ENCODE data around the gene MEA1. TPM values are rescaled to one million over a fixed set of nuclear protein-coding genes. Genes with fewer than 3 reads are reported as not detected.
"Not testable (repeated sequence)": the region's sequence is repeated elsewhere in the genome, so short reads cannot be mapped to it uniquely, and the experiment has no call there.

The MEA1 gene
- total RNA-seq, 2 experiments from 2014 or later: 105 to 109 TPM

DNA sequence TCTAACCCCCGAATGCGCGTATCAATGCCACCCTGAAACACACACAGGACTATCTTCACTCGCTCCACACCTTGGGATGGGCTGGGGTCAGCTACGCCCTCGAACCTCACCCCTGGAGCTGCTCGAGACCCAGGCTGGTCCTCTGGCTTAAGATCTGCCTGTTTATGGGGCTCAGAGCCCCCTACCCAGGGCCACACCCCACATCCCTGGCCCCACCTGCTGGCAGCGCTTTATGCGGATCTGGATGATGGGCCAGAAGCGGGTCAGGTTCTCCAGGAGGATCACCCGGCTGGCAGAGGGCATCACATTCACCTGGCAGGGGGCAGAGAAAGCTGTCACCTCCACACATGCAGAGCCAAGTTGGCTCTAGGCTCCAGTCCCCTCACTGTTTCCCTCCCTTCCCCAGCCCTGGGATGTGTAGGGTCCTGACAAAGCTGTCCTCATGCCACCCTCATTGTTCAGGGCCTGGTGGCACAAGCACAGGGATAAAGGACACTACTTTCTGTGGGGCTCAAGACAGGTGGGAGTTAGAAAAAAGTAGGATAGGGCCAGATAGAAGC lies 31.7 kb upstream of the MEA1 start:
- ChIA-PET POLR2A (interaction anchor here (0.9 kb wide), 1 partner anchor 10 kb away, joined by 3 read pairs; no protein-coding TSS in a partner anchor), CTCF (no interaction called here)

DNA sequence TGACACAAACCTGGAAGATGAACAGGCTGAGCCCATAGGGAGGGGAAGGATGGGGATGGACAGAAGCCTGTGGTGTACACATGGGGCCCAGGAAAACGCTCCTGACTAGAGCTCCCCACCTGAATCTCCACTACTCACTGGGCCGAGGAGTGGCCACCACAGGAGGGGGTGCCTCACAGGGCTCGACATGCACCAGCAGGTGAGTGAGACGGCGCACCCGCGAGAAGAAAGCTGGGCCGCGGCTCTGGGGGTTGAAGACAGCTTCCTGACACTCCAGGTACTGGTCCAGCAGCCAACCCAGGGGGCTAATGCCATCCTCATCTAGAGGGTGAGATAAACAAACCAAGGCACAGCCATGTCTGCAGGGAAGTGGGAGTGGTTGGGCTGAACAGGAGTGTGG lies 29.6 kb upstream of the MEA1 start:
- CTCF ChIA-PET: no interaction called here
- POLR2A ChIA-PET: no interaction called here

DNA sequence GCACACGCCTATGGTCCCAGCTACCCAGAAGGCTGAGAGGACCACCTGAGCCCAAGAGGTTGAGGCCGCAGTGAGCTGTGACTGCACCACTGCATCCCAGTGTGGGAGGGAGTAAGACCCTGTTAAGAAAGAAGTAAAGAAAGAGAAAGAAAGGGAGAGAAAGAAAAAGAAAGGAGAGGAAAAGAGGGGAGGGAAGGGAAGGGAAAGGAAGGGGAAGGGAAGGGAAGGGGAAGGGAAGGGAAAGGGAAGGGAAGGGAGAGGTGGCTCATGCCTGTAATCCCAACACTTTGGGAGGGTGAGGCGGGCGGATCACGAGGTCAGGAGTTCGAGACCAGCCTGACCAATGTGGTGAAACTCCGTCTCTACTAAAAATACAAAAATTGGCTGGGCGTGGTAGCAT lies 27.7 kb upstream of the MEA1 start:
- POLR2A ChIA-PET, CTCF ChIA-PET: not testable (repeated sequence)

DNA sequence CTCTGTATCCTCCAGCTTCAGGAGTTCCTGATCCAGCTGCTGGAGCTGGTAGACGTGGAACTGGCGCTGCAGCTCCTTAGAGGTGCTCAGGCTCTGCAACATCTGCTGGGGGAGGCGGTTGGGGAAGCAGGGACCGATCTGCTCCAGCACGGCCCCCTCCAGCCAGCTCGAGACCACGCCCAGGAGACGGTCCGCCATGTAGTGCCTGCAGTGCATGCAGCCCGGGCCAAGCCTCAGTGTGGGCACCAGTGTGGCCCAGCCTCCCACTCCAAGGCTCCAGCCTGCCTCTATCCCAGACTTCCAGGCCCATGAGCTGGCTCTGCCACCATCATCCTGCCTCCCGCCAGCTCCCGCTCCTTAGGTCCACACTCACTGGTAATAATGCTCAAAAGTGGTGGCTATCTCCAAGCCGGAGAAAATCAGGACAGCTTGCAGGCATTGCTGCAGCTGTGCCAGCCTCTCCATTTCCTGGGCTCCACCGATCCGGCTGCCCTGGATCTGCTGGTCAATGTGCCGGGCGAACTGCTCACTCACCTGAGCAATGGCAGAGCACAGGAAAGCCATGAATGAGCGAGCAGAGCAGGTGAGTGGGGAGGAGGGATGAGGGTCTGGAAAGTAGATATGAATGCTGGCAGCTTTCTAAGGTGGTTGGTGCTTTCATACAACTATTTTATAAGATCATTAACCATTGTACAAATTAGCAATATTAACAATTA lies 27.0 kb upstream of the MEA1 start:
- POLR2A ChIA-PET: interaction anchor here (0.5 kb wide), 1 partner anchor 40 kb away, joined by 4 read pairs; no protein-coding TSS in a partner anchor
- CTCF ChIA-PET: no interaction called here

DNA sequence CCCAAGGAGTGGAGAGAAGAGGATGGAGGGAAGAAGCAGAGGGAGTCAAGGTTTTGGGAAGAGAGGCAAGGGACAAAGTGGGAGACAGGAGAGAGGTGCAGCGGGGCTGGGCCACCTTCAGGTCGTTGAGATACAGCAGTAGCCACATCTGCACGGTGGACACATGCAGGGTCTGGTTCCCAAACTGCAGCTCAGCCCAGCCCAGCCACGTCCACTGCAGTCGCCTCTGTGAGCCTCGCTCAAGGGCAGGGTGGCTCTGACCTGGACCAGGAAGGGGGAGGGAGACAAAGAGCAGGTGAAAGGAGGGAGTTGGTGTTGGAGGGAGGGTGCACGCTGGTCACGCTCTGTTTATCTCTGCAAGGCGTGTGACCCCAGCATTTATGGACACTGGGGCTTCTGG lies 25.0 kb upstream of the MEA1 start:
- CTCF ChIA-PET: interaction anchor here (1.1 kb wide), 1 partner anchor 139 kb away, joined by 3 read pairs; no protein-coding TSS in a partner anchor
- POLR2A ChIA-PET: no interaction called here

DNA sequence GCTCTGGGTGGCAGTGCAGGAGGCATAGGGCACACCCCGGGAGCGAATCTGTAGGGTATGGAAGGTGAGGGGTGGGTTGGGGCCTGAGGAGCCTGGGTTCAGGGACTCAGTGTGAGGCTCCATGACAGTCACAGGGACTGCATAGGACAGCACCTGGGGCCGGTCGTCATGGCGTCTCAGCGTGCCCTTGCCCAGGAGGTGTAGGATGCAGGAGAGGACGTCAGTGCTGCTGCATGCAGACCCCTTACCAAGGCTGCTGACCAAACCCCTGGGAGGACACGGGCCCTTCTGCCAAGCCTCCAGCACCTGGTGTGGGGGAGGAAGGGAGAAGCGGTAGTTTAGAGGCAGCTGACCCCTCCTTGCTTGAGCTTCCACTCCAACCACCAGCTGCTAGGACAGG lies 24.0 kb upstream of the MEA1 start:
- POLR2A ChIA-PET: no interaction called here
- CTCF ChIA-PET: interaction anchor here (1.1 kb wide), 1 partner anchor 140 kb away, joined by 3 read pairs; no protein-coding TSS in a partner anchor

DNA sequence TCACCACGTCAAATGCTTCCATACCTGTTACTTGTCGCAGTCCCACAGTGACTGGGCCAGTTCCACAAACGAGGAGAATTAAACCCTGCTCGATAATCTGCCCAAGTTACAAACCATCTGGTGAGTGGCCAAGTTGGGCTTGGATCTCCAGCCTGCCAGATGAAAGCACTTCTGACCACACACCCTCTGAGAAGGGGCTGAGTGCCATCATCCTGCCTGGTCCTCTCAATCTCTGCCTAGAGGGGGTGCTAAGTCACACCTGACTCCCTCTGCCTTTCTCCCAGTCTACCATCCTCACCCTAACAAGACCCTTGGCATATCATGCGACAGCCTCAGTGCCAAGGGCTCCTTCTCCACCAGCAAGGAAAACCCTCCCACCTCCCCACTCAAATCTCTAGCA lies 23.5 kb upstream of the MEA1 start:
- POLR2A ChIA-PET: interaction anchor here (0.5 kb wide), 1 partner anchor 15 kb away, joined by 5 read pairs; no protein-coding TSS in a partner anchor
- CTCF ChIA-PET: interaction anchor here (1.3 kb wide), 1 partner anchor 16 kb away, joined by 3 read pairs; the partner anchor contains the start of gene RRP36

DNA sequence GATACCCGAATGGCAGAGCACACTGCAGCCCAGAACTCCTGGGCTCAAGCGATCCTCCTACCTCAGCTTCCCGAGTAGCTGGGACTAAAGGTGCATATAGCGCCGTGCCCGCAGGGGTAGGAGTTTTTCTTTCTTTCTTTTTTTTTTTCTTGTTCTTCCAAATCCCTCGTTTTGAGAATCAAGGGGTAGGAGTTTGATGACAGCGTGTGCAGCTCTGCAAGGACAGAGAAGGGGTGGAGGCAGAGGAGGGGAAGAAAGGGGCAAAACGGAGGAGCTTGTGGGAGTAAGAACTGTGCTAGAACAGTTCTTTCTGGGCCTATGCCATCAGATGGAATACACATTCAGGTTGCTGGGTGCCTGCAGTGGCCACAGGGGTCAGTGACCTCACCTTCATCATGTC lies 23.0 kb upstream of the MEA1 start:
- ChIA-PET POLR2A (no interaction called here), CTCF (interaction anchor here (1.3 kb wide), 1 partner anchor 15 kb away, joined by 3 read pairs; the partner anchor contains the start of gene RRP36)

DNA sequence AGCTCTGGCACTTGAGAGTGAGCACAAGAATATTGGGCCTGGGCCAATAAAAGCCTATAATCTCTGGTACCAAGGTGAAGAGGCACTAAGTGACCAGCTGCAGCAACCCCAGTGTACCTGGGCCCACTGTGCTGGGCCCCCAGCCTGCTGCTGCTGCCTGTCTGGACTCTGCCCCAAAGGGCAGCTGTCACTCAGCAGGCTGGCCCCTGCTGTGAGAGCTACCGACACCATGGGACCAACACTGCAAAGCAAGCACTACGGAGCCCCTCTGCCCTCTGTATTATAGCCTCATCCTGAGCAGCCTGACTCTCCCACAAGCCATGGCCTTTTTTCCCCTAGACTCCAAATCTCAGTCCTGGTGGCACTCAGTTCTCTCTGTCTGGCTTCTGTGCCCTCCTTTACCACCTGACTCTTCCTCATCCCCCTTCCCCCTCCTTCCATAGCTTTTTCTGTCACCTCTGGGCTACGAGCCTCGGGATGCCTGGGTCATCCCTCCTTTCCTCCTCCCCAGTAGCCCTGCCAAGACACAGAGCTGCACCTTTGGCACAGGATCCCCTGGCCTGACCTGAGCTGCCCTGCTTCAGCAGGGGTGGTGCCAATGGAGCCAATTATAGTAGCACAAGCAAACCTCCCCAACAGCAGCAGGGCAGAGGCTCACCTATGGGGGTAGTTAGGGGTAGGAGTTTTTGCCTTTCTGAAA lies 21.9 kb upstream of the MEA1 start:
- ChIA-PET CTCF (interaction anchor here (1.3 kb wide), 1 partner anchor 14 kb away, joined by 3 read pairs; the partner anchor contains the start of gene RRP36), POLR2A (interaction anchor here (1.2 kb wide), 1 partner anchor 10 kb away, joined by 3 read pairs; no protein-coding TSS in a partner anchor)

DNA sequence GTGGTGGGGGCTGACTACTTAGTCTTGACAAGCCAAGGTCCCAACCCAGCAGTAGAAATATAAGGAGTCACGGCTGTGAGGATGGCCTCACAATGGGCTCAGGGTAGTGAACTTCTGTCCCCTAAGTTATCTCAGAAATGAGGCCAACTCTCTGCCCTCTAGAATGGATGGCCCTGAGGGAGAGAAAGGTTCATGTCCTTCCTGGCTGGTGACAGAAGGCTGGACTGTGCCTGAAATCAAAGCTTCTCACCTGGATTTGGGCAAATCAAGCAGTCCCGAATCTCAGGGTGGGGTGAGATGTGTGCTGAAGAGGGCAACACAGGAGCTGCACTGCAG lies 20.4 kb upstream of the MEA1 start:
- CTCF ChIA-PET: interaction anchor here (0.7 to 1.0 kb wide), 2 partner anchors 18 to 24 kb away, joined by 3 to 4 read pairs; no protein-coding TSS in a partner anchor
- POLR2A ChIA-PET: no interaction called here

DNA sequence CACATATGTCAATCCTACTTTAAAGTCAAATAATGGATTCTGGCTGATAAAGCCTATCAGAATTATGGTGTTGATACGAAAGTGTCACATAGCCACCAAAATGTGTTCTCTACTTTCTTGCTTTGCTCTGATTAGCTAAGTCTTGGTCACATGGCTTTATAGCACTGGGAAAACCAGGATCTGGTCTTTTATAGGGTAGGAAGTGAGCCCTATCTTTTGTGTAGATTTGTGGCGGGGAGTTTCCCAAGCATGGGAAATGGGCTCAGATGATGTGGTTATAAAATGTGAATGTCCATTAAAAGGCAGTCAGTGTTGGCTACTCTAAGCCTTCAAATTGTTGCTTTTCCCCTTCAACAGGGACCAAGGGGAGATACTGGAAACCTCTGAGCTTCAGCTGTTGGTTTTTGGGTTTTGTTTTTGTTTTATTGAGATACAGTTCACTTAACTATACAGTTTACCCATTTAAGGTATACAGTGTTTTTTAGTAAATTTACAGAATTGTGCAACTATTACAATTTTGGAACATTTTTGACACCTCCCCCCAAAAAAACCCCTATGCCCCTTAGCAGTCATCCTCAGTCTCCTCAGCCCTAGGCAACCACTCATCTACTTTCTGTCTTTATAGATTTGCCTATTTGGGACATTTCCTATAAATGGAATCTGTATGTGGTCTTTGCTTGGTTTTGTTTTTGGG lies 19.9 kb upstream of the MEA1 start:
- POLR2A ChIA-PET: interaction anchor here (0.6 to 0.8 kb wide), 2 partner anchors 13 to 142 kb away, joined by 4 to 10 read pairs; no protein-coding TSS in a partner anchor

DNA sequence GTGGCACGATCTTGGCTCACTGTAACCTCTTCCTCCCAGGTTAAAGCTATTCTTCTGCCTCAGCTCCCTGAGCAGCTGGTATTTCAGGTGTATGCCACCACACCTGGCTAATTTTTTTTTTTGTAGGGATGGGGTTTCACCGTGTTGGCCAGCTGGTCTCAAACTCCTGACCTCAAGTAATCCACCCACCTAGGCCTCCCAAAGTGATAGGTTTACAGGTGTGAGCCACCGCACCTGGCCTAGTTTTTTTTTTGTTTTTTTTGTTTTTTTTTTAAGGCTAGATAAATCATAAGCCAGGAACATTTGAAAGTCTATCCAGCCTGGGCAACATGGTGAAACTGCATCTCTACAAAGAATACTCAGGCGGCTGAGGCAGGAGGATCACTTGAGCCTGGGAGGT lies 18.6 kb upstream of the MEA1 start:
- CTCF ChIA-PET: no interaction called here

More for the DNA sequence above, 19.9 kb upstream of the MEA1 start:
- CTCF ChIA-PET: interaction anchor here (1.0 kb wide), 1 partner anchor 24 kb away, joined by 4 read pairs; no protein-coding TSS in a partner anchor

DNA sequence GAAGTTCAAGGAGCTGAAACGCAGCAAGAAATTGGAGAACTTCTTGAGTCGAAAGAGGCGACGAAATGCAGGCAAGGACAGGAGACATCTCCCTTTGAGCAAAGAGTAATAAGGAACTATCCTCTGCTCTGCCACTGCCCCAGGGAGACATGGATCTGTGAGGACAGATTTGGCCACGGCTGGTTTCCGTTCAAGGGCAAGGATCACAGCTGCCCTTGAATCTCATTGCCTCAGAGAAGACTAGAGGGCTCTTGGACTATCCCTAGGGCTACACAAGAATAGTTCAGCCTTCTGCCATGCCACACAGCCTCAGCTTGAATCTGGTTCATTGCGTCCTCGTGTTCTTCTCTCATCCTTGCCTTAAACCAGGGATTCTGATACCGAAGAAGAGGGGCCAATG lies 15.4 kb upstream of the MEA1 start:
- ChIA-PET POLR2A (interaction anchor here (0.7 kb wide), 1 partner anchor 23 kb away, joined by 3 read pairs; no protein-coding TSS in a partner anchor), CTCF (no interaction called here)

More for the DNA sequence above, 18.6 kb upstream of the MEA1 start:
- POLR2A ChIA-PET: interaction anchor here (0.7 kb wide), 1 partner anchor 53 kb away, joined by 3 read pairs; the partner anchor contains the start of gene PEX6

DNA sequence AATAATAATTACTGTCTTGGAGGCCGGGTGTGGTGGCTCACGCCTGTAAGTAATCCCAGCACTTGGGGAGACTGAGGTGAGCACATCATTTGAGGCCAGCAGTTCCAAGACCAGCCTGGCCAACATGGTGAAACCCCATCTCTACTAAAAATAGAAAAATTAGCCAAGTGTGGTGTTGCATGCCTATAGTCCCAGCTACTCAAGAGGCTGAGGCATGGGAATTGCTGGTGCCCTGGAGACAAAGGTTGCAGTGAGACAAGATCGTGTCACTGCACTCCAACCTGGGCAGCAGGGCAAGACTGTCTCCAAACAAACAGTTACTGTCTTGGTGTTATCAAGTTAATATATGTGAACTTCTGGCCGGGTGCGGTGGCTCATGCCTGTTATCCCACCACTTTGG lies 12.6 kb upstream of the MEA1 start:
- POLR2A ChIA-PET: no interaction called here
- CTCF ChIA-PET: interaction anchor here (0.5 to 1.0 kb wide), 2 partner anchors 8 to 11 kb away, joined by 3 read pairs; no protein-coding TSS in a partner anchor

DNA sequence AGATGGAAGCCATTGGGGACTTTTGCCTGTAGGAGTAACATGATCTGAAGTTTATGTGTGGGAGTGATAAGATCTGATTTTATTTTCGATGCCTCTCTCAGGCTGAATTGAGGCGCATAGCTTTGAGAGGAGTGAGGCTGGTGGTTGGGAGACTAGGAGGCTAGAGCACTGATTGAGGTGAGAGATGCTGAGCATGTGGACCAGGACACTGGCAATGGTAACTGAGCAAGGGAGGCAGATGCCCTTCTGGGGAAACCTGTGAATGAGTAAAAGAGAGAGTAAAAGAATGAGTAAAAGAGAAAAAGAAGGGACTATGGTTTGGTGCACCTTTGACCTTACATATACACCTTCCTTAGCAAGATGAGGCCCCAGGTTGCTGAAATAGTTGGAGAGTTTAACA lies 10.7 kb upstream of the MEA1 start:
- POLR2A ChIA-PET: interaction anchor here (1.0 kb wide), 1 partner anchor 29 kb away, joined by 3 read pairs; the partner anchor contains the start of gene CUL7
- CTCF ChIA-PET: no interaction called here

DNA sequence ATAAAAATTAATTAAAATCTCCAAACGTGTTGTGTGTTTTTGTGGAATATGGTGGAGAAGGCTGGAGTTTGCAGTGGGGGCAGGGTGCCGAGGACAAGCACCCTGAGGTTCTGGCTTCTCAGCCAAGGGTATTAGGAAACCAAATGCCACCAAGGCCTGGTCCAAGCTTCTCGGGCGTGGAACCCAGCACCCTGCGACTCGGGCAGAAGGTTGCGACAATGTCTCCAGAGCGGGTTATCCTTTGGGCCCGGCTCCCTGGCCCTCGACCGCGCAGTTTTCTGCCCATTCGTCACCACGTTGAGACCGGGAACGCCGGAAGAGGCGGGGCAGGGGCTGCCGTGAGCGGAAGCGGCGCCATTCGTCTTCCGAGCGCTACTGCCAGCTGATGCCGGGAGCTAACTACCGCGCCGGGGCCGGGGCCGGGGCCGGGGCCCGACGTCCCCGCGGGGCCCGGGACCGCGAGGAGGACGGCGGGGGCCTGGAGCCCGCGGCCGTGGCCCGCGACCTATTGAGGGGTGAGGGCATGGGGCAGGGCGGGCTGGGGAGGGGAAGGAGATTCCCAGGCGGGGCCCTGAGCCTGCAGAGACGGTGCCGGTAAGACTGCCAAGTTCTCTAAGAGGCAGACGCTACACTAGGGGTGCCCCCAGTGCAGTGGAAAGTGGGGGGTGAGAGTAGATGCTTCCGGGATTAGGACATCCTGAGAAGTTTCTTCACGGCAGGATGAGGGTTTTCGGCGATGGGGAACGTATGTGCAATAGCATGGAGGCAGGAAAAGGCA lies 7.7 kb upstream of the MEA1 start, which contains the start of gene RRP36:
Gene RRP36, plus strand, starts transcription at position 354 of the 778 bp plus-strand sequence. Its CDS starts 32 bp downstream, at position 386.
- CTCF ChIA-PET: interaction anchor here (0.8 to 1.9 kb wide), 6 partner anchors 15 to 122 kb away, joined by 3 to 7 read pairs (median 4); no protein-coding TSS in a partner anchor
- POLR2A ChIA-PET: interaction anchor here (0.7 to 2.4 kb wide), 6 partner anchors 32 to 773 kb away, joined by 3 to 10 read pairs (median 5); partner anchors contain the start of genes CNPY3, CUL7, KLC4 and MRPL2

DNA sequence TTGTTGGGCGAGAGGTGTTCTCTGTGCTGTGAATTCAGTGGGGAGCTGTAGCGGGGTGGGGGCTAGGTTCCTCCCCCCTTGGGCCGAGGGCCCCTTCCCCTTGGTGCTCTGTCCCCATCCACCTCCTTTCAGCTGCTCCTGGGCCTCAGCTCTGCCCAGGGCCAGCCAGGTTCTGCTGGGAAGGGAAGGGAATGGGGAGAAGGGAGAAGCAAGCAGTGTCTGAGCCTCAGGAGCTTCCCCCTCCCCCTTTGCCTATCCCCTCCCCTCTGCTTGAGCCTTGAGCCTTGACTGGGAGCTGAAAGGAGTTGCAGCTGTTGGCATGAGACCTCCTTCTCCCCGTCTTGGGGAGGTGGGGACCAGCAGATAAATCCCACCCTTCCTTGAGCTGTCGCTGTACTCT lies 7.1 kb upstream of the MEA1 start:
- ChIA-PET CTCF (interaction anchor here (0.9 to 1.9 kb wide), 4 partner anchors 16 to 123 kb away, joined by 3 to 7 read pairs (median 4); no protein-coding TSS in a partner anchor), POLR2A (interaction anchor here (0.6 to 2.4 kb wide), 7 partner anchors 12 to 122 kb away, joined by 3 to 10 read pairs (median 4); partner anchors contain the start of genes CNPY3, KLC4, MRPL2 and PEX6)
